Sigmoid colon (tissue), 4 donors: ENCODE data around the gene APC.

Source experiments
- CTCF ChIP-seq, 4 experiments: fragments of 450-650 bp in 3 of 4; fragments of 200-600 bp in 1 of 4; IDR thresholded peaks; one replicate each; pipeline ENCODE4 v1.5.1; 2016 to 2019; ENCODE audit warnings: antibody characterized with exemption in 4 of 4, mild to moderate bottlenecking in 3 of 4, moderate library complexity in 2 of 4
- EP300 ChIP-seq, 4 donors: sonication (generic); formaldehyde crosslinking; IDR thresholded peaks; one replicate each; pipeline ENCODE4 v1.6.1; 2017; ENCODE audit warnings: antibody characterized with exemption in 4 of 4
- POLR2A ChIP-seq, 2 donors: fragments of 450-650 bp; IDR thresholded peaks; one replicate each; pipeline ENCODE4 v1.6.1; 2016; ENCODE audit warnings: antibody characterized with exemption in 2 of 2, mild to moderate bottlenecking in 2 of 2, moderate library complexity in 2 of 2
- POLR2AphosphoS5 ChIP-seq, 4 donors: sonication (generic); formaldehyde crosslinking; IDR thresholded peaks; one replicate each; pipeline ENCODE4 v1.6.1; 2017; ENCODE audit warnings: antibody characterized with exemption in 4 of 4

DNA sequence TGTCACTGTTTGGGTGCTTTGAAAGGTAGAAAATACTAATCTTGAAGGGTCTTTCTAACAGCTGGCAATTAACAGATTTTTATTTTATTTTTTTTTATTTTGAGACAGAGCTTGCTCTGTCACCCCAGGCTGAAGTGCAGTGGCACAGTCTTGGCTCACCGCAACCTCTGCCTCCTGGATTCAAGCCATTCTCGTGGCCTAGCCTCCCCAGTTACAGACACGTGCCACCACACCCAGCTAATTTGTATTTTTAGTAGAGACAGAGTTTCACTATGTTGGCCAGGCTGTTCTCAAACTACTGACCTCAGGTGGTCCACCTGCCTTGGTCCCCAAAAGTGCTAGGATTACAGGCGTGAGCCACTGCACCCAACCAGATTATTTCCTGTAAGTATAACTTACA lies 12.8 kb upstream of the APC start:
- TF ChIP-seq POLR2A (IDR thresholded peaks at IDR 0.05) (no peak), CTCF (IDR thresholded peaks at IDR 0.05) (no peak), POLR2AphosphoS5 (IDR thresholded peaks at IDR 0.05) (no peak), EP300 (IDR thresholded peaks at IDR 0.05) (no peak)
